GM18498 (cell line): ENCODE measurements around the gene SPATA25.

Source experiments
- ATAC-seq: cut with Tn5 transposase; IDR thresholded peaks from one replicate; pipeline ENCODE4 v1.9.1; 2021; ENCODE audit warnings: mild to moderate bottlenecking, moderate library complexity; ENCODE audit not compliant: unreplicated experiment

Gene SPATA25

DNA sequence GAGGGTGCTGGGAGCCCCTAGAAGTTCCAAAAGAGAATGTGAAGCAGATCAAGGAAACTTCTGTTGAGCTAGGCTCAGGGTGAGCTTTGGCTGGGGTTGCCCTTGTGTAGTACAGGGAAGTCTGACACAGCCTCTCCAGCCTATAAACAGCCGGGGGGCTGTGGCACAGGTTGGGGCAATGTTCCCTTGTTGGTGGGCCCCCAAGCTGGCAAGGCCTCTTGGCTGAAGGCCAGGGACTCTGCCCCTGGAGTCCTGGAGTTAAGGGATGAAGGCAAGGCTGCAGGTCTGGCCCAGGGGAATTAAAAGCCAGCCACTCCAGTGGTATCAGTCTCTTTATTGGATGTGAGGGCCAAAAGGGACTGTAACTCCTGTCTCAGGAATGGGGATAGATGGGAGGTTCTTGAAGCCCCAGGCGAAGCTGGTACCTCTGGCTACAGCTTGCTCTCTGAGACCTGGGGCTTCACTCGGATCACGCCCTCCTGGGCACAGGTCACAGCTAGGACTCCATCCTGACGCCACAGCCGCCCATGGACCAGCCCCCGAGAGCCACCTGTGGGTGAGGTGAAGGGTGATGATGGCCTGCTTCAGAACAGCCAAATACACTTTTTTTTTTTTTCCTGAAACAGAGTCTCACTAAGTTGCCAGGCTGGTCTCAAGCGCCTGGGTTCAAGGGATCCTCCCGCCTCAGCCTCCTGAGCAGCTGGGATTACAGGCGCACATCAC, 45.9 kb downstream of the SPATA25 start:
- no peak for ATAC-seq

- no peak for ATAC-seq
These were observed 46.7 kb downstream of the SPATA25 start for GRCh38 chr20:45840700-45841198.

- no peak for ATAC-seq
These were observed 50.6 kb downstream of the SPATA25 start for GRCh38 chr20:45836841-45837240.
